Smooth muscle cell (in vitro differentiated cells): Measurements from ENCODE around the gene NR2F1-AS1. TPM values are rescaled to one million over a fixed set of nuclear protein-coding genes. Genes with fewer than 3 reads are reported as not detected.

Source experiments
- DNase-seq: peaks from one replicate; lab custom pipeline; 2025; ENCODE audit not compliant: unreplicated experiment; lab: John Stamatoyannopoulos, UW
- H2AFZ ChIP-seq: fragments of 200-600 bp; sonication (generic); 2 replicates; pipeline ENCODE4 v1.6.0; 2016; ENCODE audit warnings: antibody characterized with exemption, low read depth, mild to moderate bottlenecking
- H3F3A ChIP-seq: fragments of 200-600 bp; sonication (generic); 2 replicates; pipeline ENCODE4 v1.6.0; 2017; ENCODE audit warnings: antibody characterized with exemption, low read depth
- H3K27ac ChIP-seq: fragments of 200-600 bp; sonication (generic); 2 replicates; pipeline ENCODE4 v1.5.1; 2016; ENCODE audit warnings: low read depth, mild to moderate bottlenecking
- H3K27me3 ChIP-seq: fragments of 200-600 bp; sonication (generic); 2 replicates; pipeline ENCODE4 v1.6.1; 2016; ENCODE audit warnings: low read depth, mild to moderate bottlenecking
- H3K36me3 ChIP-seq: fragments of 200-600 bp; sonication (generic); 2 replicates; pipeline ENCODE4 v1.5.1; 2016; ENCODE audit warnings: low read depth
- H3K4me1 ChIP-seq: fragments of 200-600 bp; sonication (generic); 2 replicates; pipeline ENCODE4 v1.5.1; 2016; ENCODE audit warnings: low read depth
- H3K4me2 ChIP-seq: fragments of 200-600 bp; sonication (generic); 2 replicates; pipeline ENCODE4 v1.6.0; 2016; ENCODE audit warnings: mild to moderate bottlenecking
- H3K4me3 ChIP-seq: fragments of 200-600 bp; sonication (generic); 2 replicates; pipeline ENCODE4 v1.5.1; 2016; ENCODE audit warnings: mild to moderate bottlenecking
- H3K79me2 ChIP-seq: fragments of 200-600 bp; sonication (generic); 2 replicates; pipeline ENCODE4 v1.6.0; 2016; ENCODE audit warnings: low read depth, mild to moderate bottlenecking
- H3K9ac ChIP-seq: fragments of 200-600 bp; sonication (generic); 2 replicates; pipeline ENCODE4 v1.6.0; 2016; ENCODE audit warnings: low read depth
- H3K9me3 ChIP-seq: fragments of 200-600 bp; sonication (generic); replicated peaks from 2 replicates; pipeline ENCODE4 v1.5.1; 2016; ENCODE audit warnings: low read depth
- H4K20me1 ChIP-seq: fragments of 200-600 bp; sonication (generic); 2 replicates; pipeline ENCODE4 v1.6.0; 2016; ENCODE audit warnings: low read depth
- CTCF ChIP-seq: fragments of 200-600 bp; sonication (generic); IDR thresholded peaks from 2 replicates; pipeline ENCODE4 v1.5.1; 2017; ENCODE audit warnings: borderline replicate concordance, mild to moderate bottlenecking, antibody characterized with exemption; ENCODE audit not compliant: insufficient read depth, poor library complexity, severe bottlenecking
- WGBS: methylation state at CpG from one replicate; pipeline ENCODE4 v1.1.7; 2016; ENCODE audit warnings: low lambda C conversion rate; 5-methylcytosine and 5-hydroxymethylcytosine counted together
- polyA plus RNA-seq: library from polyadenylated mRNA; unstranded; fragments of >200 nt; fragmentation: Nextera tagmentation; extraction: Ambion mirVana; gene quantifications from 2 replicates; pipeline ENCODE4 v1.2.1, GENCODE V29; 2016
- total RNA-seq: library from RNA; depleted of rRNA; stranded (reverse); fragments of >200 nt; gene quantifications from 2 replicates; pipeline ENCODE4 v1.2.3, GENCODE V29; 2014

NR2F1-AS1 gene
- total and polyA plus RNA-seq, 2 experiments from 2014 or later = 18.7 to 26.1 TPM

GRCh38 chr5:93591323-93591945 lies 10.4 kb upstream of the NR2F1-AS1 start:
- DNase-seq = no peak
- TF ChIP-seq CTCF = no peak
- Histone ChIP-seq H3K4me2 (no peak overlapping the region), H3K4me1 (peaks cover 32% of the 10 kb centered on the region), H3K36me3 (peaks cover 10% of the 10 kb centered on the region), H2AFZ (no peak overlapping the region), H3K79me2 (peaks cover 4% of the 10 kb centered on the region), H3F3A (no peaks in the 10 kb centered on the region), H3K4me3 (no peak overlapping the region), H3K9me3 (no peaks in the 10 kb centered on the region), H3K9ac (no peak overlapping the region), H3K27me3 (peaks cover 98% of the 10 kb centered on the region), H3K27ac (no peak overlapping the region), H4K20me1 (peaks cover 81% of the 10 kb centered on the region)
- 67% methylated on average over 4 of the region's 4 CpGs for WGBS

- H3K36me3 ChIP-seq = peaks cover 10% of the 10 kb centered on the region
- H3K9ac ChIP-seq = no peak overlapping the region
- peaks cover 90% of the 10 kb centered on the region for H4K20me1 ChIP-seq
- no peak overlapping the region for H3K4me2 ChIP-seq
- H3K9me3 ChIP-seq = no peaks in the 10 kb centered on the region
- no peak overlapping the region for H2AFZ ChIP-seq
- no peak for DNase-seq
- H3K4me3 ChIP-seq = no peak overlapping the region
- TF ChIP-seq CTCF = no peak
- no peaks in the 10 kb centered on the region for H3F3A ChIP-seq
- peaks cover 4% of the 10 kb centered on the region for H3K79me2 ChIP-seq
- peaks cover 33% of the 10 kb centered on the region for H3K4me1 ChIP-seq
- WGBS = 66% methylated on average over 3 of the region's 3 CpGs
- no peak overlapping the region for H3K27ac ChIP-seq
- H3K27me3 ChIP-seq = peaks cover 98% of the 10 kb centered on the region
These were observed 9.5 kb upstream of the NR2F1-AS1 start for GRCh38 chr5:93590493-93590892.

GRCh38 chr5:93589829-93590215 lies 8.8 kb upstream of the NR2F1-AS1 start:
- H3K79me2 ChIP-seq = peaks cover 4% of the 10 kb centered on the region
- peaks cover 87% of the 10 kb centered on the region for H4K20me1 ChIP-seq
- H3F3A ChIP-seq = no peaks in the 10 kb centered on the region
- H3K27ac ChIP-seq = no peak overlapping the region
- H3K4me1 ChIP-seq = peaks cover 27% of the 10 kb centered on the region
- no peak overlapping the region for H3K9ac ChIP-seq
- TF ChIP-seq CTCF = no peak
- 64% methylated on average over 2 of the region's 2 CpGs for WGBS
- H2AFZ ChIP-seq = no peak overlapping the region
- H3K4me2 ChIP-seq = no peak overlapping the region
- no peak overlapping the region for H3K4me3 ChIP-seq
- H3K36me3 ChIP-seq = peaks cover 10% of the 10 kb centered on the region
- H3K27me3 ChIP-seq = peaks cover 92% of the 10 kb centered on the region
- no peaks in the 10 kb centered on the region for H3K9me3 ChIP-seq
- DNase-seq = no peak

GRCh38 chr5:93589152-93589828 lies 8.3 kb upstream of the NR2F1-AS1 start:
- H3K27ac ChIP-seq = no peak overlapping the region
- no peaks in the 10 kb centered on the region for H3K9me3 ChIP-seq
- H3K79me2 ChIP-seq = peaks cover 4% of the 10 kb centered on the region
- H3K4me1 ChIP-seq = peaks cover 23% of the 10 kb centered on the region
- no peak overlapping the region for H3K9ac ChIP-seq
- TF ChIP-seq CTCF = no peak
- H4K20me1 ChIP-seq = peaks cover 83% of the 10 kb centered on the region
- DNase-seq = no peak
- peak overlapping the region; percentile 48 for H3K4me2 ChIP-seq
- H2AFZ ChIP-seq = no peak overlapping the region
- peaks cover 86% of the 10 kb centered on the region for H3K27me3 ChIP-seq
- H3F3A ChIP-seq = no peaks in the 10 kb centered on the region
- 74% methylated on average over 6 of the region's 6 CpGs for WGBS
- no peak overlapping the region for H3K4me3 ChIP-seq
- peaks cover 10% of the 10 kb centered on the region for H3K36me3 ChIP-seq
